H1 (cell line): ENCODE results near the gene RAB3C. TPM values are rescaled to one million over a fixed set of nuclear protein-coding genes. Genes with fewer than 3 reads are reported as not detected.

ENCODE experiments used
- CTCF ChIA-PET: fragments of 300-600 bp; sonication (Branson Sonifier 250); formaldehyde crosslinking; loops from one replicate; lab custom pipeline; 2021; ENCODE audit not compliant: partially characterized antibody; lab: Charles Lee
- POLR2A ChIA-PET: fragments of 300-600 bp; sonication (Branson Sonifier 250); formaldehyde crosslinking; loops from one replicate; lab custom pipeline; 2021; ENCODE audit warnings: inconsistent platforms; ENCODE audit not compliant: partially characterized antibody; lab: Charles Lee
- DNase-seq, 2 experiments: peaks; one replicate each; pipeline versions ENCODE4 v3.0.0 to v3.0.0-alpha.2; 2010 to 2022; ENCODE audit warnings: low spot score in 2 of 2, low read depth in 1 of 2, mixed read lengths in 1 of 2
- FAIRE-seq: peaks from 2 replicates; lab custom pipeline; 2011; peaks lifted over from hg19 to GRCh38; lab: Jason Lieb, UNC
- H2AFZ ChIP-seq: 2 replicates; pipeline ENCODE4 v1.8.1; 2012; ENCODE audit warnings: low read length, inconsistent platforms
- H2AK5ac ChIP-seq: 2 replicates; pipeline ENCODE4 v1.6.1; 2013; ENCODE audit warnings: low read depth, low read length
- H2BK120ac ChIP-seq: replicated peaks from 2 replicates; pipeline ENCODE3; 2013; ENCODE audit warnings: low read depth, low read length, inconsistent platforms
- H2BK12ac ChIP-seq: 2 replicates; pipeline ENCODE4 v1.6.1; 2013; ENCODE audit warnings: low read depth, low read length
- H2BK15ac ChIP-seq: 2 replicates; pipeline ENCODE4 v1.6.1; 2013; ENCODE audit warnings: low read length
- H2BK20ac ChIP-seq: 2 replicates; pipeline ENCODE4 v1.6.1; 2013; ENCODE audit warnings: low read length
- H2BK5ac ChIP-seq: 2 replicates; pipeline ENCODE4 v1.6.1; 2013; ENCODE audit warnings: low read depth, low read length
- H3K14ac ChIP-seq: 2 replicates; pipeline ENCODE4 v1.6.1; 2013; ENCODE audit warnings: inconsistent platforms; ENCODE audit not compliant: insufficient read length
- H3K18ac ChIP-seq: 2 replicates; pipeline ENCODE4 v1.6.1; 2013; ENCODE audit warnings: low read length; ENCODE audit errors: extremely low read depth
- H3K23ac ChIP-seq: 2 replicates; pipeline ENCODE4 v1.6.1; 2013; ENCODE audit warnings: inconsistent platforms; ENCODE audit not compliant: insufficient read length
- H3K23me2 ChIP-seq: 2 replicates; pipeline ENCODE4 v1.6.1; 2013; ENCODE audit warnings: low read depth, low read length
- H3K27ac ChIP-seq: 2 replicates; pipeline ENCODE4 v1.6.1; 2011; ENCODE audit warnings: low read depth, low read length, inconsistent platforms
- H3K27me3 ChIP-seq, 4 experiments: replicated peaks in 1 of 4; 1 replicate in 1 of 4; 2 replicates in 3 of 4; pipeline versions ENCODE4 v1.6.1 to v1.8.1; 2011 to 2013; ENCODE audit warnings: low read length in 3 of 4, mild to moderate bottlenecking in 3 of 4, inconsistent platforms in 2 of 4, mixed read lengths in 2 of 4, moderate library complexity in 1 of 4; ENCODE audit not compliant: control insufficient read depth in 3 of 4, insufficient read depth in 3 of 4; ENCODE audit errors: extremely low read depth in 1 of 4
- H3K36me3 ChIP-seq, 4 experiments: 2 replicates each; pipeline versions ENCODE4 v1.6.1 to v1.8.1; 2011 to 2013; ENCODE audit warnings: mild to moderate bottlenecking in 4 of 4, low read length in 3 of 4, moderate library complexity in 2 of 4, control low read depth in 1 of 4, inconsistent platforms in 1 of 4; ENCODE audit not compliant: insufficient read depth in 4 of 4, control insufficient read depth in 2 of 4
- H3K4ac ChIP-seq: replicated peaks from 2 replicates; pipeline ENCODE3; 2013; ENCODE audit warnings: low read length, low read depth, mixed read lengths, inconsistent platforms; ENCODE audit not compliant: insufficient read length
- H3K4me1 ChIP-seq, 4 experiments: replicated peaks in 1 of 4; 1 replicate in 1 of 4; 2 replicates in 3 of 4; pipeline versions ENCODE4 v1.6.1 to v1.8.1; 2011 to 2013; ENCODE audit warnings: low read length in 3 of 4, inconsistent platforms in 2 of 4, mixed read lengths in 1 of 4; ENCODE audit not compliant: insufficient read depth in 4 of 4, control insufficient read depth in 3 of 4
- H3K4me2 ChIP-seq, 2 experiments: 2 replicates each; pipeline versions ENCODE4 v1.6.1 to v1.8.1; 2011 to 2013; ENCODE audit warnings: low read depth in 2 of 2, low read length in 2 of 2, control low read depth in 1 of 2, inconsistent platforms in 1 of 2, mild to moderate bottlenecking in 1 of 2; ENCODE audit not compliant: insufficient read depth in 1 of 2
- H3K4me3 ChIP-seq, 4 experiments: fragments of 200-600, 300-600 bp in 1 of 4; sonication (generic), shearing (Covaris generic), sonication (Bioruptor Twin) in 1 of 4; 2 replicates each; pipeline versions ENCODE4 v1.5.1 to v1.8.1; 2011 to 2016; ENCODE audit warnings: low read length in 4 of 4, low read depth in 3 of 4, control low read depth in 2 of 4, inconsistent platforms in 2 of 4, mild to moderate bottlenecking in 2 of 4, mixed read lengths in 1 of 4, moderate library complexity in 1 of 4; ENCODE audit not compliant: insufficient read depth in 2 of 4; ENCODE audit errors: extremely low read depth in 1 of 4
- H3K56ac ChIP-seq: replicated peaks from 2 replicates; pipeline ENCODE3; 2013; ENCODE audit warnings: low read depth, mild to moderate bottlenecking, mixed read lengths, low read length, inconsistent platforms; ENCODE audit not compliant: insufficient read length
- H3K79me1 ChIP-seq: 2 replicates; pipeline ENCODE4 v1.6.1; 2013; ENCODE audit warnings: low read depth, low read length, control low read depth
- H3K79me2 ChIP-seq, 2 experiments: 2 replicates each; pipeline versions ENCODE4 v1.6.1 to v1.8.1; 2012 to 2013; ENCODE audit warnings: low read length in 2 of 2, mild to moderate bottlenecking in 2 of 2, inconsistent platforms in 1 of 2; ENCODE audit not compliant: insufficient read depth in 2 of 2, control insufficient read depth in 1 of 2
- H3K9ac ChIP-seq, 4 experiments: replicated peaks in 1 of 4; 1 replicate in 1 of 4; 2 replicates in 3 of 4; pipeline versions ENCODE4 v1.6.1 to v1.8.1; 2011 to 2013; ENCODE audit warnings: low read depth in 3 of 4, low read length in 3 of 4, control low read depth in 2 of 4, mild to moderate bottlenecking in 2 of 4, moderate library complexity in 2 of 4, inconsistent platforms in 1 of 4; ENCODE audit errors: extremely low read depth in 1 of 4
- H3K9me3 ChIP-seq, 2 experiments: 2 replicates each; pipeline versions ENCODE4 v1.6.1 to v1.8.1; 2012 to 2013; ENCODE audit warnings: mild to moderate bottlenecking in 2 of 2, moderate library complexity in 2 of 2, control low read depth in 1 of 2, inconsistent platforms in 1 of 2, low read depth in 1 of 2, low read length in 1 of 2, mixed read lengths in 1 of 2; ENCODE audit not compliant: insufficient read depth in 2 of 2
- H4K20me1 ChIP-seq, 2 experiments: replicated peaks in 1 of 2; 2 replicates each; pipeline versions ENCODE3 to v1.8.1; 2011 to 2013; ENCODE audit warnings: inconsistent platforms in 2 of 2, low read length in 2 of 2, mild to moderate bottlenecking in 1 of 2; ENCODE audit not compliant: insufficient read depth in 2 of 2, control insufficient read depth in 1 of 2
- H4K5ac ChIP-seq: 2 replicates; pipeline ENCODE4 v1.6.1; 2013; ENCODE audit warnings: low read length, low read depth, mixed read lengths, inconsistent platforms; ENCODE audit not compliant: insufficient read length
- H4K8ac ChIP-seq: 2 replicates; pipeline ENCODE4 v1.8.0; 2013; ENCODE audit warnings: mild to moderate bottlenecking, moderate library complexity, low read length, inconsistent platforms; ENCODE audit not compliant: insufficient read depth; ENCODE audit errors: extremely low read depth
- H4K91ac ChIP-seq: replicated peaks from 2 replicates; pipeline ENCODE3; 2013; ENCODE audit warnings: low read length, mixed read lengths, inconsistent platforms; ENCODE audit not compliant: insufficient read length
- CBX5 ChIP-seq: fragments of 300-800, 300-1000 bp; sonication (generic); IDR thresholded peaks from 2 replicates; pipeline ENCODE4 v1.7.1; 2016; ENCODE audit warnings: antibody characterized with exemption, low read length, low read depth
- CREB1 ChIP-seq: IDR thresholded peaks from 2 replicates; pipeline ENCODE4 v1.6.1; 2012; ENCODE audit warnings: inconsistent platforms
- EP300 ChIP-seq, 2 experiments: IDR thresholded peaks; 1 replicate in 1 of 2; 2 replicates in 1 of 2; pipeline ENCODE4 v1.6.1; 2011 to 2012; ENCODE audit warnings: low read depth in 2 of 2, low read length in 2 of 2, mild to moderate bottlenecking in 2 of 2, borderline replicate concordance in 1 of 2, inconsistent platforms in 1 of 2, moderate library complexity in 1 of 2
- EZH2 ChIP-seq: fragments of 200-600 bp; sonication (generic); IDR thresholded peaks from 2 replicates; pipeline ENCODE4 v1.7.1; 2012; ENCODE audit warnings: low read depth, mild to moderate bottlenecking, moderate library complexity, low read length, inconsistent platforms; ENCODE audit not compliant: severe bottlenecking
- JUND ChIP-seq: IDR thresholded peaks from 2 replicates; pipeline ENCODE4 v1.6.1; 2011; ENCODE audit warnings: mild to moderate bottlenecking, improper control_type of control experiment, low read length
- KDM5A ChIP-seq: fragments of 200-600 bp; IDR thresholded peaks from 2 replicates; pipeline ENCODE4 v1.7.1; 2012; ENCODE audit warnings: mild to moderate bottlenecking, low read length, inconsistent platforms, mixed read lengths
- SIN3A ChIP-seq, 2 experiments: IDR thresholded peaks in 1 of 2; conservative IDR thresholded peaks in 1 of 2; 2 replicates each; pipeline ENCODE4 v1.6.1; 2011 to 2012; ENCODE audit warnings: low read length in 2 of 2, improper control_type of control experiment in 1 of 2, low read depth in 1 of 2, mild to moderate bottlenecking in 1 of 2
- SP2 ChIP-seq: IDR thresholded peaks from 2 replicates; pipeline ENCODE4 v1.6.1; 2012; ENCODE audit warnings: mild to moderate bottlenecking, low read length, inconsistent platforms
- SRF ChIP-seq: IDR thresholded peaks from 2 replicates; pipeline ENCODE4 v1.6.1; 2011; ENCODE audit warnings: mild to moderate bottlenecking, low read depth, low read length, moderate library complexity
- TCF12 ChIP-seq: IDR thresholded peaks from 2 replicates; pipeline ENCODE4 v1.6.1; 2011; ENCODE audit warnings: low read depth, mild to moderate bottlenecking, low read length
- TEAD4 ChIP-seq: IDR thresholded peaks from 2 replicates; pipeline ENCODE4 v1.6.1; 2012; ENCODE audit warnings: low read depth, low read length, inconsistent platforms, mixed read lengths
- YY1 ChIP-seq: IDR thresholded peaks from 2 replicates; pipeline ENCODE4 v1.6.1; 2011; ENCODE audit warnings: low read depth, mild to moderate bottlenecking, low read length
- WGBS, 2 experiments: shearing (Covaris generic) in 1 of 2; methylation state at CpG; one replicate each; pipeline versions ENCODE4 v1.1.6 to v1.1.7; 2013 to 2015; ENCODE audit warnings: low lambda C conversion rate in 2 of 2, mixed read lengths in 2 of 2, inconsistent platforms in 1 of 2, low coverage in 1 of 2, missing lambda C conversion rate in 1 of 2; ENCODE audit not compliant: insufficient replicate concordance in 2 of 2, insufficient coverage in 1 of 2, insufficient read length in 1 of 2; ENCODE audit errors: extremely low coverage in 1 of 2, missing lambda C conversion rate in 1 of 2; 5-methylcytosine and 5-hydroxymethylcytosine counted together
- polyA plus RNA-seq, 7 experiments: library from polyadenylated mRNA; depleted of rRNA in 3 of 7; stranded (reverse) in 5 of 7; unstranded in 2 of 7; fragments of >200 nt in 5 of 7; fragments of 200-250 nt in 2 of 7; gene quantifications; 1 replicate in 5 of 7; 2 replicates in 1 of 7; 4 replicates in 1 of 7; pipeline versions ENCODE4 v1.2.1 to v1.2.3, GENCODE V29; 2011 to 2013; ENCODE audit warnings: missing spikeins in 2 of 7, mixed read lengths in 2 of 7
- total RNA-seq: library from RNA; stranded (reverse); fragmentation: NEBNext Ultra II Directional; extraction: Animal tissue kit (Norgen Biotek cat#: 25700); gene quantifications from 2 replicates; pipeline ENCODE4 v1.2.1, GENCODE V29; 2021
- TF ChIP-seq, protein P1 (sequence below): IDR thresholded peaks from 2 replicates; pipeline ENCODE4 v1.6.1; 2012; ENCODE audit warnings: low read length, inconsistent platforms

Gene RAB3C
- total and polyA plus RNA-seq, 2 of the 8 experiments (the other 6 are each of a cell fraction or from before 2014, with no cell fraction given): 14.7 to 18.3 TPM

DNA sequence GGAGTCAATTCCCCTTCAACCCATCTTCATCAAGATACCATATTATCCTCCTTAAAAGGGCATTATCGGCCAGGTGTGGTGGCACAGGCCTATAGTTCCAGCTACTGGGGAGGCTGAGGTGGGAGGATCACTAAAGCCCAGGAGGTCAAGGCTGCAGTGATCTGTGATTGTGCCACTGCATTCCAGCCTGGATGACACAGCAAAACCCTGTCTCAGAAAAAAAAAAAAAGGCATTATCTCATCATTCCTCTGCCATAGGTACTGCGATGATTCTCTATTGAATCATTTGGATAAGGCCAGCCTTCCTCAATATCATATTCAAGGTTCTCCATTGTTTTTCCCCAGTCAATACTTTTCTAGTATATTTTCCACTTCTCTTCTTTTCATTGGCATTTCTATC, 39.2 kb upstream of the RAB3C start:
- H3K9me3 ChIP-seq: peaks cover 0 to 8% of the 10 kb centered on the region in 2 experiments; a peak in 2 of 4 replicates
- no peak overlapping the region for H3K4me2 ChIP-seq
- CTCF ChIA-PET: interaction anchor here (0.8 kb wide), 1 partner anchor 26 kb away, joined by 3 read pairs; no protein-coding TSS in a partner anchor
- no peaks in the 10 kb centered on the region for H3K27me3 ChIP-seq
- H3K9ac ChIP-seq: no peak overlapping the region
- H3K4me3 ChIP-seq: no peak overlapping the region
- DNase-seq: no peak
- H3K27ac ChIP-seq: no peak overlapping the region
- no peak overlapping the region for H2BK20ac ChIP-seq
- H4K91ac ChIP-seq: no peak overlapping the region
- H3K36me3 ChIP-seq: no peaks in the 10 kb centered on the region
- H2BK5ac ChIP-seq: no peak overlapping the region
- WGBS, 2 experiments: 91% methylated on average over 2 of the region's 2 CpGs; no CpG with 5 or more reads in 1 of the 2 experiments
- H3K23me2 ChIP-seq: no peaks in the 10 kb centered on the region; the same call in 1 of the 2 replicates
- no peak for FAIRE-seq
- H4K20me1 ChIP-seq: no peaks in the 10 kb centered on the region
- TF ChIP-seq TEAD4: no peak
- TF ChIP-seq TCF12: no peak
- no peak for TF ChIP-seq JUND
- TF ChIP-seq SRF: no peak
- TF ChIP-seq, protein P1, sequence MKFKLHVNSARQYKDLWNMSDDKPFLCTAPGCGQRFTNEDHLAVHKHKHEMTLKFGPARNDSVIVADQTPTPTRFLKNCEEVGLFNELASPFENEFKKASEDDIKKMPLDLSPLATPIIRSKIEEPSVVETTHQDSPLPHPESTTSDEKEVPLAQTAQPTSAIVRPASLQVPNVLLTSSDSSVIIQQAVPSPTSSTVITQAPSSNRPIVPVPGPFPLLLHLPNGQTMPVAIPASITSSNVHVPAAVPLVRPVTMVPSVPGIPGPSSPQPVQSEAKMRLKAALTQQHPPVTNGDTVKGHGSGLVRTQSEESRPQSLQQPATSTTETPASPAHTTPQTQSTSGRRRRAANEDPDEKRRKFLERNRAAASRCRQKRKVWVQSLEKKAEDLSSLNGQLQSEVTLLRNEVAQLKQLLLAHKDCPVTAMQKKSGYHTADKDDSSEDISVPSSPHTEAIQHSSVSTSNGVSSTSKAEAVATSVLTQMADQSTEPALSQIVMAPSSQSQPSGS: no peak
- no peak for TF ChIP-seq SP2
- no peak for TF ChIP-seq SIN3A (conservative IDR thresholded peaks at IDR 0.05 in 1 of 2, IDR thresholded peaks at IDR 0.05 in 1 of 2; ENCODE audit: low read depth in 1 of 2, low read length in 2 of 2)
- no peak for TF ChIP-seq YY1
- TF ChIP-seq EP300 (IDR thresholded peaks at IDR 0.05; ENCODE audit: borderline replicate concordance in 1 of 2, low read depth in 2 of 2, low read length in 2 of 2): no peak
- TF ChIP-seq EZH2: no peak
- no peak for TF ChIP-seq CBX5
- TF ChIP-seq CREB1: no peak
- TF ChIP-seq KDM5A: no peak
- no peak overlapping the region for H2AK5ac ChIP-seq
- POLR2A ChIA-PET: no interaction called here
- no peak overlapping the region for H2BK12ac ChIP-seq
- H2BK15ac ChIP-seq: no peak overlapping the region
- no peak overlapping the region for H4K8ac ChIP-seq
- H3K79me2 ChIP-seq: no peaks in the 10 kb centered on the region
- no peak overlapping the region for H2AFZ ChIP-seq
- H3K14ac ChIP-seq: no peak overlapping the region
- H3K56ac ChIP-seq: no peak overlapping the region
- no peak overlapping the region for H4K5ac ChIP-seq
- H2BK120ac ChIP-seq: no peak overlapping the region
- H3K79me1 ChIP-seq: no peaks in the 10 kb centered on the region
- no peak overlapping the region for H3K23ac ChIP-seq
- H3K4ac ChIP-seq: no peak overlapping the region
- H3K18ac ChIP-seq: no peak overlapping the region
- no peaks in the 10 kb centered on the region for H3K4me1 ChIP-seq
